HG03558 (cell line): ENCODE measurements around the gene TOX3.

ENCODE experiments used
- ATAC-seq: cut with Tn5 transposase; IDR thresholded peaks from one replicate; pipeline ENCODE4 v1.9.1; 2021; ENCODE audit warnings: moderate number of reproducible peaks; ENCODE audit not compliant: unreplicated experiment; ENCODE audit errors: extremely low read depth

TOX3 gene

DNA sequence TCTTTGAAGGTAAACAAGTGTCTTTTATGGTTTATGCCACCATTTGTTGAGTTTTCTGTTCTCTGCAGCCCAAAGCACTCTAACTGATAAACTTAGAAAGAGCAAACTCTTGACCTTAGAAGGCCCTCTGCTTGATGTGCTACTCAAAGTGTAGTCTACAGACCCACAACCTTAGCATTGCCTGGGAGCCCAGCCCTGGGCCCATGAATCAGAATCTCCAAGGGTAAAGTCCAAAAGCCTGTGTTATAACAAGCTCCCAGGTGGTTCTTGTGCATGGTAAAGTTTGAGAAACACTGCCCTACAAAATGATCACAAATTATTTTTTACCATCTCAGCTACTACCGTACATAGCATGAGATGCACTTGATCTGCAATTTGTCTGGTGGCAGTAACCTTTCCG is 6.0 kb downstream of the TOX3 start:
- no peak for ATAC-seq

DNA sequence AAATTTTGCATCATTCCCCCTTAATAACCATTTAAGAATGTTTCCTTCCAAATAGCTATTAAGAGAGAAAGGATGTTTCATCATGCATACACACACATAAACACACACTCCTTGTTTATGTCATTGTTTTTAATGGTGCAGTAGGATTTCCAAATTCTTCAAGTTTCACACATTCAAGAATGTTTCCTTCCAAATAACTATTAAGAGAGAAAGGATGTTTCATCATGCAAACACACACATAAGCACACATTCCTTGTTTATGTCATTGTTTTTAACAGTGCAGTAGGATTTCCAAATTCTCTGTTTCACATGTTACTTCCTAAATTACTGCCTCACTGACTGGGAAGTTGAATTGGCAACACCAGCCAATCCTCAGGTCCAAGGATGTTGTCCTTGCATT is 7.8 kb downstream of the TOX3 start:
- no peak for ATAC-seq

DNA sequence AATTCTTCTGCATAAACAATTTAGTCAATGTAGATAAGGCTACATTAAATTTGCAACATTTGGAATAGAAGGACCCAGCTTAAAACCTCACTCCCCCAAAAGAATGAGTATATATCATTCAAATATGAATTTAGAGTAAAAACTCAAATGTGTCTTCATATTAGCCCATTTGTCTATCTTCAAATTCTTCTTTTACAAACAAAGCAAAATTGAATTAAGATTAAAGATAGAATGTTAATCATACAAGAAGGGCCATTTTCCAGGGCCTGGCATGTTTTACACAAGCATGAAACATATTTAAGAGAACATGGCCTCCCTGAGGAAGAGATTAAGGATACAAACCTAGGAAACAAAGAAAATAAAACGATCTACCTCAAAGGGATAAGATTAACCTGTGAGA is 8.4 kb downstream of the TOX3 start:
- ATAC-seq = no peak

DNA sequence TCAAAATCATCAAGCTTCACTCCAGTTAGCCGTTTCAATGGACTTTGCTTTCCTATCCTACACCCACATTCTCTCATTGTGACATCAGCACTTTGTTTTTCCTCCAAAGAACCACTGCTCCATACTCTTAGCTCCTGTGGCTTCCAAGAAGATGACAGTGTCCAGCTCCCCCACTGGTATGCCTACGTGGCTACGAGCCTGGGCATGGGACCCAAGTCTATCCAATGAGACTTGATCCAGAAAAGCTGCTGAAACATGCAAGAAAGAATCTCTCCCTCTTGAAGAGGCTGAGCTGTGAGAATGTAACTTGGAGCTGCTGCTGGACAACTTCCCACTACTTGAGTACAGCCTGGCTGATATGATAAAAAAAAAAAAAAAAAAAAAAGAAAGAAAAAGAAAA is 9.4 kb downstream of the TOX3 start:
- no peak for ATAC-seq

DNA sequence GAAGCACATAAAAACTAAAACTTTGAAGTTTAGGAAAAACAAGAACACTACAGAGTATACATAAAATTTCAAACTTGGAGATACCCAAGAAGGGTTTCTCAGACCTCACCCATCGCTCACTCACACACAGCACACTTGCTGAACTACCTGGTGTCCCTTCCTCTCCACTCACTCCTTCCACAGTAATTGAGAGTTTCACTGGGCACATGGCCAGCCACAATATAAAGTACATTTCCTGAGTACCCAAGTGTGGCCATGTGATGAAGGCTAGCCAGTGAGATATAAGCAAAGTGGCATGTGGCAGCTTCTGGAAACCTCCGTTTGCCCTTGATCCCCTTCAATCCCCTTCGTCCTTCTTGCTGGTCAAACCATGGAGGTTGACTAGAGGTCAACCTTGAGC is 11.9 kb downstream of the TOX3 start:
- no peak for ATAC-seq

DNA sequence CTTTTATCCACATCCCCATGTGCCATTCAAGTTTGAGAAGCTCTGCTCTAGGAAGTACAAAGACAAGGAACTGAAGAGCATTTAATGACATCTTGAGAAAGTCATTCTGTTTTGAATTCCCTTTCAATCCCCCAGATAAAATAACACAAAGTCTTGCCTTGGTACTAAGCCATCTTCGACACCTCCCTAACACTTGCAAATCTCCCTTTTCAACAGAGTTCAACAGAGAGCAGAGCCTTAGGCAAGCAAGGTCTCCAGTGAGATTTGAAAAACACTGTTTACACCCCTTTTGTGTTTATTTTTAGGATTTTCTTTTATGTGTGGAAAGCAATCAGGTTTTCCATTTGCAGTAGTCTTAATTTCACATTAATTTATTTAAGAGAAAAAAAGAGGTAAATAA is 13.6 kb downstream of the TOX3 start:
- ATAC-seq = no peak

DNA sequence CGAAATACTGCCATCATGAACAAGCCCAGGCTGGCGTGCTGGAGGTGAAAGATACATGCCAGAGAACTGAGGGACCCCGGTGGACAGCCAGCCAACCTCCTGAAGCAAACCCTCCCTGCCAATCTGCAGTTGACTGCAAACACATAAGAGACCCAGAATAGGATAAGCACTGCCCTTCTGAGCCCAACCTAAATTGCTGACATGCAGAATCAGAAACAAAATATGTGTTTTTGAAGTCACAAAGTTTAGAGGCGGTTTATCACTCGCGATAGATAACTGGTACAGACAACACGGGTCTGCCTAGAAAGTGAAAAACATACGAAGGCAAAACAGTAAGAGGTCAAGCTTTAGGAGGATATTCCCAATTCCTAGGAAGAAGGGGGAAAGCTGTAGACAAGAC is 14.6 kb downstream of the TOX3 start:
- ATAC-seq = no peak

DNA sequence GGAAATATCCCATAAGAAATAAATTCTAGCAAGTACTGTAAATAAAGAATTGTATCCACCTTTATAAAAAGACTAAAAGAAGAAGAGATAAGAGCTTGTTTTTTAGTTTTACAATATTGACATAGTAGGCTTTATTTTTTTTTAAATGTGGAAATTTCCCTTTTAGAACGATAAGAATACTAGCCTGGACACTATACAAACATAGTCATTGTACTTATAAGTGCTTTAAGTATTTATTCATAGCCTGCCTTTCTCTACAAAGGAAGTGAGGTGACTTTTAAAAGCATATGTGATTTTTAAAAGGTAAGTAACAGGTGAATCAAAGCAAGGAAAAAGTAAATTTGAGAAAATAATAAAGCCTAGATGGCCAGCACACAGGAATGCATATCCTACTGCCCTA is 17.7 kb downstream of the TOX3 start:
- ATAC-seq = no peak

DNA sequence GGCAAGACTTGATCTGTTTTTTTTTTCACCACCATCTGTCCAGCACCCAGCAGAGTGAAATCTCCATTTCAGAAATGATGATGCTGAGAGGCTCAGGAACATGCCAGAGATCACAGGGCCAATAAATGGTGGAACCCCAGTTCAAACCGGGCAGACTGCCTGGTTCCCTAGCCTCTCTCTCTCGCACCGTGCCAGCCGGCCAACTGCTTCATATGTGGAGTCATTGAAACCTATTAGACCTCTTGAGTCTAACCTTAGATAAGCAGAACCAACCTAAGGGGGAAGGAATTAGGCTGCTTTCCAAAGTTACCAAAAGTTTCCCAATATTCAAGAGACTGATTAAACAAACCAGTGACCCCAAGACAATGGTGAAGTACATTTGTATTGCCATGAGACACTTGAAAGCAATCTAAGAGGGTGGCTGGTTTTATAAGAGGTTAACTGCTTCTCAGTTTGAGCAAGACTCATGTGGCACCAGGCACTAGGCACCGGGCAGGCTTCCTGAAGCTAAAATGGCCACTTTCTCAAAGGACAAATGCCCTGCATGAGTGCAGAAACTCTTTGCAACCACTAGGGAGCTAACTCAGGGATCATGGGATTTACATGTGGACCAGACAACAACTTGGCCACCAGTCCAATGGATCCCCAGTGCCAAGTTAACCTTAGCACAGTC is 18.4 kb downstream of the TOX3 start:
- ATAC-seq = no peak

DNA sequence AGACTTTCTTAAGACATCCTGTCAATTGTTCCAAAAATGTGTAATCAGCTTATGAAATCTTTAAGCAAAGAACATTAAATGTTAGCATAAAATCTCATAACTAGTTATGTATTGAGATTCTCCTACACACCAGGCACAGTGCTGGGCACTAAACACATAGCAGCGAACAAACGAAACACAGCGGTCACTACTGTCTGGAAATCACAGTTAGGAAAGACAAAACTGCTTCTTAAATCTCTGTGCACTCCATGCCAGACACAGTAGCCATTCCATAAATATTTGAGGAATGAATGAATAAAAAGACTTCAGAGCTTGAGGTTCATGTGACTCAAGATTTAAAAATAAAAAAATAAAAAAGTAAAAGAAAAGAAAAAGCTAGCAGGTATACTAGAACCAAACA is 20.1 kb downstream of the TOX3 start:
- no peak for ATAC-seq

DNA sequence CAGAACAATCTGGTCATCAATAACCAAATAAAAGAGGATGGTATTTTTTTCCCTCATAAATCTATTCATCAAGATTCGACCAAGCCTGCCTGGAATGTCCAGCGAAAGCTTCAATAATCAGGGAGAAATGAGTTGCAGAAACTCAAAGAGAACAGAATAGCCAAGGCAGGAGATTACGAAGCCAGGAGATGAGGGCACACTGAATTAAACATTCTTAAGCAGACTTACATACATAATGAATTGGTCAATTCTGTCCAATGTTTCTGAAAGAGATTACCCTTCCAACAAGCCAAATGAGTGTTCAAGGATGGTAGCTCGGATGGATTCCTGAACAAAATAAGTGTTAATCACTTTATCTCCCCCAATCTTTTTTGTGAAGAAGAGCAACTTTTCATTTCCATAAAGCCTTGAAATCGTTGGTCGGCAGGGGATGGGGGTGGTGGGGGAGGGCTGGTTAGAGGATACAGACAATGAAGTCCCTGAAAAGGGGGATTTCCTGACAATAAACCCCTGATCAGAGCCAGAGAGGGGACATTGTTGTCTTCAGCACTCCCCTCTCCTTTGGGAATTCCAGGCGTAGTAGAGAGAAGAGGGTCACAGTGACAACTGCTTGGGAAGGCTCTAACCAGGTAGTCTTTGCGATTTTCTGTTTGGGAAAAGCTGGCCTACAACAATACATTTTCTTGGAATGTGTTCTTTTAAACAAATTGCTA is 20.7 kb downstream of the TOX3 start:
- no peak for ATAC-seq

DNA sequence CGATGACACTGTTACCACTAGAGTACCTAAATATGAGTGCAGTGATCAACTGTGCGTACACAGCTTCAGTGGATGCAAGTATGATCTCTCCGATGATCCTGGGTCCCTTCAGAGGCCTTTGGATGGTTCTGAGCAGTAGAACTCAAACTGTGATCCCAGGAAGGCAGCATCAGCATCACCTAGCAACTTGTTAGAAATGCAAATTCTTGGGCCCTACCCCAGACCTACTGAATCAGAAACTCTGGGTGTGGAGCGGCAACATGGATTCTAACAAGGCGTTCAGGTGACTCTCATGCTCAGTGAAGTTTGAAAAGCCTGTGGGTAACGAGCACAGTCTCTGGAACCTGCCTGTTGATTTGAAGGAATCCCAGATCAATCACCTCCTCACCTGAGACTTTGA is 25.4 kb downstream of the TOX3 start:
- no peak for ATAC-seq

DNA sequence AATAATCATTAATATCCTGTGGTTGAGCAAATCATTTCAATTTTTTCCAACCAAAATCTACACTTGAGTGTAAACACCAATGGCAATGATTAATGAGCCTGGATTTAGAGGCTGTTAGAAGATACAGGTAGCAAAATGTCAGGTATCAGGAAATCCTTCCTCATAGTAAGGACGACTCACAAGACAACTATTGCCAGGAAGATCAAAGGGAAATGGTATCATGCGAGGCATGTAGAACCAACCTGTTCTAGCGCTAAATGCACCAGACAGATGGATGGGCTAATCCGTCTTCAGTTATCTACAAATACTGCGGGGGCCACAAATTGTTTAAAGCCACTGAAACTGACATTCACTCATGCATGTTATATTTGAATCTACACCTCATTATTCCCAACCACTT is 28.1 kb downstream of the TOX3 start:
- ATAC-seq = no peak

DNA sequence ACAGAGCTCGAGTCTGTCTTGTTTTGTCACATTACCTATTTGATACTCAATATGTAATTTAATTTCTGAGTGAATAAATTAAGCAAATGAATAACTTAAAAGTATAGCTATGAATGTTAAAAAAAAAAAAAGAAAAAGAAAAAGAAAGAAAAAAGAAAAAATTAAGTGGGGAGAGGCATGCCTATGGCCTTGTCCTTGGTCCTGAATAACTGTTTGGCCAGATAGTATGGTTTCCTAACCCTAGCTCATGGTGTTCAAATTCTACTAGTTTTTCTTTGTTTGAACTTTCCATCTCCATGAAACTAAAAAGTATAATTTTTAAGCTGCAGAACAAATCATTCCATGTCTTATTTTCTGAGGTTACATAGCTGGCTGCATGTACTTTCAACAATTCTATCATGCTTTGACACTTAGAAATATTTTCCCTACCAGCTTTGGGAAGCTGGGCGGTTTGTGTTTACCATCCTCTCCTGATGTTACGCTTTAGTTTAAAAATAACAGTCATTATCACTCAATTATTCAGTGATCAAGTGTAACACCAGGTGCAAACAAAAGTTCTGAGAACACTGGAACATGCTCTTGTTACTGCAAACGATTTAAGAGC is 31.8 kb downstream of the TOX3 start:
- ATAC-seq = no peak

DNA sequence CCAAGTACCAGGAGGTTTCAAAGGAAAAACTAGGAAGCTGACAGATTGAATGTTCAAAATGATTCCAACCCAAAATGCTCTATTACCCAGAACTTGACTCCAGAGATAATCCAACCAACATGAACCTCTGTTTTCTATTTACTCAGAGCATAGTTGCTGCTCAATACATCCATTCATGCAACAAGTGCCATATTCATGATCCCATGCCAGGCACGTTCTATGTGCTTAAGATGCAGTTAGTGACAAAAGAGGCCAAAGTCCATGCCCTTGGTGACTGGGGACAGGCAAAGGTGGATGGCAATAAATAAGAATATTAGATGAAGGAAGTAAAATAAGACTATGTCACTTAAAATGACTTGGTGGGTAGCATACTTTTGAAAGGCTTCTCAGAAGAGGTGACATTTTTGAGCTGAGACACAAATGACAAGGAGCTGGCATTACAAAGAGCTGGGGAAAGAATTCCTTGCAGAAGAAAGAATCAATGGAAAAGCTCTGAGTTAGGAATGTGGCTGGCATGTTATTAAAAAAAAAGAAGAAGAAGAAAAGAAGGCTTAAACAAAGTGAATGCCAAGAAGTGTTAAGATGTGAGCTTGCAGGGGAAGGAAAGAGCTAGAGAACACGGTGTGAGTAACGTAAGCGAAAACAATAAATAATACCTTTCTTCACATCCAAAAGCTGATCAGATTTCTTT is 34.5 kb downstream of the TOX3 start:
- ATAC-seq = no peak

DNA sequence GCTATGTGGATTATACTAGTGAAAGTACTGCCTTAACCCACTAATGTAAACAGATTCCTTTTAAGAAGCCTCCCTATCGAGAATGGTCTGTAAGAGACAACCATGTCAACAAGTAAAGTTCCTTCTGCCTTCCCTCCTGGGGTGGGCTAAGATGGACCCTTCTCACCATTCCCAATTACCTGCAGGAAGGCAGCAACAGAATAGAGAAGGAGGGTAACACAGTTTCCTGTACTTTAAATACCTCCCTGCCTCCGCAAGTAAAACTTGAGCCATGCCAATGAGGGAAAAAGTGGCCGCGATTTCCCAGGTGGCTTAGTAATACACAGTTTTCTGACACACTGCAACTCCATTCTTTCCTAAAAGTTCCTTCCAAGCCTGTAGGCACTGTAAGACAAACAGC is 45.2 kb downstream of the TOX3 start:
- ATAC-seq = no peak

DNA sequence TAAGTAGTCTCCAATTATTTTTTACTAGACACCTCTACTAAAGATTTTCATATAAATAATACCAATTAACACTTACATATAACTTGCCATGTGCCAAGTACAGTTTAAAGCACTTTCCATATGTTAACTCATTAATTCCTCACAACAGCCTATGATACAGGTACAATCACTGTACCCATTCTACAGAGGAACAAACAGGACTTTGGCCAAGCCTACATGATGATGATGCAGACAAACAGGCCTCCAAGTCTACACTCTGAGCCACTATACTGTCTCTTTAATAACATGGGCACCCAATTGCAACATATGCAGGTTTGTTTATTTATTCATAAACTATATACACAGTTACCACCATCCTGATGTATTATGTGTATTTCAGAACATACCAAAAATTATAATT is 46.0 kb downstream of the TOX3 start:
- ATAC-seq = no peak

DNA sequence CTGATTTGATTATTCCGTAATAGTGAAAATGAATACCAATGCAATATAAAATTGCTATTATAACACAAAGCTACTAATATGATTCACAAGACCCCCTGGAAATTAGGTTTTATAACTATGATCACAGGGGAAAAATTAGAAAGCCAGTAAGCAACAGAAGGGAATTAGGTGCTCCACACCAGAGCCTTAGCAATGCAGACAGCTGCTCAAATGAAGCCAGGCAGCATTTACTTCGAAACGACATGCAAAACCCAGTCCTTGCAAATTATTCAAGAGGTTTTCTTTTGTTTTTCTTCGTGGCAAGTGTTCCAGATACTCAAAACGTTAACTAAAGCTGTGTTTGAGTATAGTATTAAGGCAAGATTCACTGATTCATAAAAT is 47.9 kb downstream of the TOX3 start:
- no peak for ATAC-seq

DNA sequence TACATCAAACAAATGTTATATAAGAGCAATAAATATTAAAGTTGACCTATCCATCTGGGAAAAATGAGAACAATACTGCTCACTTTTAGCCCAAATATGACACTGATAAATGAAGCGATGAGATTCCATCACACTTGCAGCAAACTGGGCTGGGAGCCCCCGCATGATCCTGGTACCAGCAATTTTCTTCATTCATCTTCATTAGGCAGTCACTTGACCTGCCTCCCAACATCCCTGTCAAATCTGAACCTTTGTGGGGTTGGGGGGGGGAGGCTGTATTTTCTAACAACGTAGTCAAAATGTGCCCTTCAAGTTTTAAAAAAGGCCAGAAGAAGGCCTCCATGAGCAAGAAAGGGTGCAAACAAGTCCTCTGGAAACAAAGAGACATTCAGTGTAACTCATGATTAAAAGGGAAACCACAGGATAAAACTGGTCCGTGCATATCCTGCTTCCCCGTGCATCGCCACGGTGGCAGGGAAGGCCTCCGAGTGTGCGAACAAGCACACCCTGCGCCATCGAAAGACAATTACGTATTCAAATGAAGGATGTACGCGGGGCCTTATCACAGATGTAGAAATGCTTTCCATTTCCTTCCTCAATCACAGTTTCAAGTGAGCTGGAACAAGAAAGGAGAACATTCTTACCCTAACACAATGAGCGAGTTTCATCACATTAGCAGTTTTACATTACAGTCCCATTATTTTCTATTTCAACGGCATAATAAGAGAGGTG is 48.4 kb downstream of the TOX3 start:
- ATAC-seq = no peak

DNA sequence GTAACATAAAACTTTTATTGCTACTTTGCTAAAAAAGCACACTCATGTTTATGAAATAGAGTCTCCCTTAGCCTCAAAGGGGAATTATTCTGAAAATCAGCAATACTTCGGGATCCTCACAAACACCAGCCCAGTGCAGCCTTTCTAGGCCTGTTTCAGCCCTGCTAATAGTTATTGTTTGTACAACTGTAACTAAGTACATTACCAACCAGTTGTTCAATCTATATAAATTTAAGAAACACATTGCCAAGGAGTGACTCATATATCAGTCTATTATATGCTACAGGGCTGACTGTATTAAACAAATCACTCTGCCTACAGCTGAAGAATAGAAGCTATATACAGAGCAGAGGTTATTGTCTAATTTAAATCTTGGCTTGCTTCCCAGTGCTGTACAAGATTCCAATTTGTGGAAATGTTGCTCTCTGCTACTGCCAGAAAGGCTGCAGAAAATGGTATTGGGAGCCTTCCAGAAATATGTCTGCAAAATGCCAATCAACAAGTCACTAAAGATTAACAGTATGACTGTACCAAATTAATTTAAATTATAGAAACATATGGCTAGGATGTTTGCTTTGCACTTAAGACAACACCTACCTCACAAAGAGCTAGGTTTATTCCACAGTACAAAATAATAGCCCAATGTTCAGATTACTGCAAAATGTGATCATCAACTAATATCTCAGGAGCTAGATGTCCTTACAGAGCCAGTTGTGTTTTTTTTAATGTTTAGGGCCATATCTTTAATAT is 49.7 kb downstream of the TOX3 start:
- no peak for ATAC-seq
